HG03439 (cell line): ENCODE measurements around the gene LRCH2.

Experiments used
- ATAC-seq: cut with Tn5 transposase; IDR thresholded peaks from one replicate; pipeline ENCODE4 v1.9.1; 2021; ENCODE audit warnings: mild to moderate bottlenecking, moderate library complexity; ENCODE audit not compliant: unreplicated experiment

The LRCH2 gene

GRCh38 chrX:115068896-115069295 is 165.0 kb downstream of the LRCH2 start:
- no peak for ATAC-seq

DNA sequence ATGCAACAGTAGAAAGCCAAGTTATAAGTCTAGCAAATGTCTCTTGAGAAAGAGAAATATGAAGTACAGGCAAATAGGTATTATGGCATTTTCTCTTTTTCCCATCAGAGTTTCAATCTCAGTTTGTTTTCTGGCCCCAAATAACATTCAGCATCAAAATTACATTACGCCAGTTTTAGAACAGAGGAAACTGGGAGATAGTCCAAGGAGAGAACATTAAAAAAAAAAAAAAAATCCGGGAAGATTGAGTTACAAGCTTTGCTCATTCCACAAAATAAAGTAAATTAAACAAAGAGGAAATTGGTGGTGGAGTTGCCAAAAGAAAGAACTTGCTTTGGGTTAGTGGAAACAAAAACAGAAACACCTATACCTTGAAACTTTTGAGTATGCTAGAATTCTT is 166.1 kb downstream of the LRCH2 start:
- no peak for ATAC-seq

DNA sequence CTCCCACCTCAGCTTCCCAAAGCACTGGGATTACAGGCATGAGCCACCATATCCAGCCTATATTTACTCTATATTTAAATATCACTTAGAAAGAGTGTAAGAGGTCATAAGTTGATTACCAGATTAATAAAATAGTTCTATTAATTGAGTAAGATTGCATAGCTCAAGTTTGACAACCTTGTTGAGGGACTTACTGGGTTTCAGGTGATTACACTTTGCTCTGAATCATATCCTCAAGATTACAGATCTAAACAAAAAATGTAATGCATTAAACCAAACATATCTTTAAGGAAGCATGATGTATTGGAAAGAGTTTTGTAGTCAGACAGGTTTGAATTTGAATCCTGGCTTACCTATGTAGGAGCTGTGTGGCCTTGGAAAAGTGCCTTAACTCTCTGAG is 168.6 kb downstream of the LRCH2 start:
- ATAC-seq = no peak
